Breast epithelium (tissue), 4 donors: ENCODE results near the gene ACSM5. TPM values are rescaled to one million over a fixed set of nuclear protein-coding genes. Genes with fewer than 3 reads are reported as not detected.
"Not testable (repeated sequence)": the region's sequence is repeated elsewhere in the genome, so short reads cannot be mapped to it uniquely, and the experiment has no call there.

Source experiments
- DNase-seq, 2 donors: peaks; one replicate each; pipeline ENCODE4 v3.0.0-alpha.2; 2019; ENCODE audit warnings: low spot score in 2 of 2
- H3K27ac ChIP-seq, 2 donors: fragments of 200-600 bp; sonication (generic) in 1 of 2; one replicate each; pipeline ENCODE4 v1.5.1; 2016 to 2019; ENCODE audit warnings: mild to moderate bottlenecking in 1 of 2
- H3K27me3 ChIP-seq, 2 donors: fragments of 200-600 bp; sonication (generic) in 1 of 2; one replicate each; pipeline versions ENCODE4 v1.5.1 to v1.6.0; 2017 to 2019; ENCODE audit warnings: control low read depth in 1 of 2, mild to moderate bottlenecking in 1 of 2
- H3K36me3 ChIP-seq: fragments of 200-600 bp; one replicate; pipeline ENCODE4 v1.5.1; 2019
- H3K4me1 ChIP-seq, 2 donors: fragments of 200-600 bp; sonication (generic); one replicate each; pipeline ENCODE4 v1.5.1; 2016 to 2019; ENCODE audit warnings: control low read depth in 1 of 2
- H3K4me3 ChIP-seq, 3 donors: fragments of 200-600 bp; sonication (generic); 1 replicate in 2 of 3; 2 replicates in 1 of 3; pipeline ENCODE4 v1.5.1; 2016 to 2019; ENCODE audit warnings: mild to moderate bottlenecking in 3 of 3, moderate library complexity in 2 of 3
- H3K9me3 ChIP-seq, 2 donors: fragments of 200-600 bp; sonication (generic) in 1 of 2; one replicate each; pipeline ENCODE4 v1.5.1; 2016 to 2019; ENCODE audit warnings: control low read depth in 1 of 2
- CTCF ChIP-seq, 3 donors: fragments of 450-650 bp; IDR thresholded peaks; one replicate each; pipeline ENCODE4 v1.5.1; 2016 to 2017; ENCODE audit warnings: antibody characterized with exemption in 3 of 3, mild to moderate bottlenecking in 3 of 3, moderate library complexity in 3 of 3
- POLR2A ChIP-seq: fragments of 450-650 bp; IDR thresholded peaks from one replicate; pipeline ENCODE4 v1.6.1; 2016; ENCODE audit warnings: antibody characterized with exemption, mild to moderate bottlenecking, moderate library complexity
- POLR2AphosphoS5 ChIP-seq, 3 donors: sonication (generic); formaldehyde crosslinking; IDR thresholded peaks; one replicate each; pipeline ENCODE4 v1.6.1; 2017; ENCODE audit warnings: antibody characterized with exemption in 3 of 3
- intact Hi-C: fragments of 100-400 bp; cut with DNase I; formaldehyde crosslinking; loops from one replicate; pipeline ENCODE4 v1.15.1; 2023; ENCODE audit warnings: low total_unique reads
- total RNA-seq, 3 donors: library from RNA; depleted of rRNA; stranded (reverse); fragments of >200 nt; gene quantifications; one replicate each; pipeline ENCODE4 v1.1.0, GENCODE V29; 2016

Gene ACSM5
- total RNA-seq, 3 donors from 2014 or later = 4.5 to 61.0 (median 8.8) TPM

- Histone ChIP-seq H3K9me3 (no peaks in the 10 kb centered on the region), H3K27me3 (no peaks in the 10 kb centered on the region), H3K4me3 (no peak overlapping the region), H3K36me3 (no peaks in the 10 kb centered on the region), H3K27ac (no peak overlapping the region), H3K4me1 (no peaks in the 10 kb centered on the region)
- no peak for TF ChIP-seq POLR2AphosphoS5 (IDR thresholded peaks at IDR 0.05)
- intact Hi-C loops = no loop called here
- DNase-seq = no peak
Measured at GRCh38 chr16:20415541-20415940, 6.2 kb downstream of the ACSM5 start.

DNA sequence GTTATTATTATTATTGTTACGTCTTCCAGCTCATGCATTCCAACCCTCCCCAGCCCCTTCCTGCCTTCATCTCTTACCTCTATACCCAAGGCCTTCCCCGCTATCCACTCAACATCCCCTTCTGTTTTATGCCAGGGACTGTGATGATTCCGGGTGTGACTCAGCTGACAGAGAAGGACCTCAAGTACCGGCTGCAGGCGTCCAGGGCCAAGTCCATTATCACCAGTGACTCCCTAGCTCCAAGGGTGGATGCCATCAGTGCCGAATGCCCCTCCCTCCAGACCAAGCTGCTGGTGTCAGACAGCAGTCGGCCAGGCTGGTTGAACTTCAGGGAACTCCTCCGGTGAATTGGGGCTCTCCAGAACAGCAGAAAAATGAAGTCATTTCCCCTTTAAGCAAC, 9.8 kb downstream of the ACSM5 start:
- H3K4me3 ChIP-seq, H3K9me3 ChIP-seq, H3K36me3 ChIP-seq, H3K27me3 ChIP-seq, intact Hi-C loops, H3K27ac ChIP-seq, H3K4me1 ChIP-seq, DNase-seq: not testable (repeated sequence)

DNA sequence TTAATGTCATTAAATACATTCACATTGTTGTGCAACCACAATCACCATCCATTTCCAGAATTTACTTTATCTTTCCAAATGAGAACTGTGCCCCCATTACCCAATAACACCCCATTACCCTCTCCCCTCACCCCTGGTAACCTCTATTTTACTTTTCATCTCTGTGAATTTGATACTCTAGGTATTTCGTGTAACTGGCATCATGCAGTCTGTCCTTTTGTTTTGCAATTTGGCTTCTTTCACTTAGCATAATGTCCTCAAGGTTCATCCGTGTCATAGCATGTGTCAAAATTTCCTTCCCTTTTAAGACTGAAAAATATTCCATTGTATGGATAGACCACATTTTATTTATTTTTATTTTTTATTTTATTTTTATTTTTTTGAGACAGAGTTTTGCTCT, 12.4 kb downstream of the ACSM5 start:
- H3K27ac ChIP-seq, H3K36me3 ChIP-seq, intact Hi-C loops, H3K4me1 ChIP-seq, DNase-seq, H3K9me3 ChIP-seq, H3K4me3 ChIP-seq, H3K27me3 ChIP-seq: not testable (repeated sequence)

GRCh38 chr16:20423772-20424128, 14.4 kb downstream of the ACSM5 start:
- intact Hi-C loops = not testable (repeated sequence)

GRCh38 chr16:20424129-20424866, 15.0 kb downstream of the ACSM5 start:
- DNase-seq = no peak

More at GRCh38 chr16:20423772-20424128, 14.4 kb downstream of the ACSM5 start:
- DNase-seq, H3K4me3 ChIP-seq, H3K27ac ChIP-seq, H3K27me3 ChIP-seq, H3K36me3 ChIP-seq, H3K4me1 ChIP-seq, H3K9me3 ChIP-seq: not testable (repeated sequence)

GRCh38 chr16:20427401-20427797, 18.1 kb downstream of the ACSM5 start:
- H3K4me1 ChIP-seq, DNase-seq, H3K36me3 ChIP-seq, intact Hi-C loops, H3K27me3 ChIP-seq, H3K27ac ChIP-seq, H3K4me3 ChIP-seq, H3K9me3 ChIP-seq: not testable (repeated sequence)

More at GRCh38 chr16:20424129-20424866, 15.0 kb downstream of the ACSM5 start:
- intact Hi-C loops = no loop called here
- no peaks in the 10 kb centered on the region for H3K36me3 ChIP-seq
- no peaks in the 10 kb centered on the region for H3K9me3 ChIP-seq
- H3K4me1 ChIP-seq = no peaks in the 10 kb centered on the region
- H3K27me3 ChIP-seq = no peaks in the 10 kb centered on the region
- no peak overlapping the region for H3K27ac ChIP-seq
- no peak for TF ChIP-seq POLR2AphosphoS5 (IDR thresholded peaks at IDR 0.05)
- TF ChIP-seq POLR2A = no peak
- TF ChIP-seq CTCF (IDR thresholded peaks at IDR 0.05) = no peak
- H3K4me3 ChIP-seq = no peak overlapping the region

DNA sequence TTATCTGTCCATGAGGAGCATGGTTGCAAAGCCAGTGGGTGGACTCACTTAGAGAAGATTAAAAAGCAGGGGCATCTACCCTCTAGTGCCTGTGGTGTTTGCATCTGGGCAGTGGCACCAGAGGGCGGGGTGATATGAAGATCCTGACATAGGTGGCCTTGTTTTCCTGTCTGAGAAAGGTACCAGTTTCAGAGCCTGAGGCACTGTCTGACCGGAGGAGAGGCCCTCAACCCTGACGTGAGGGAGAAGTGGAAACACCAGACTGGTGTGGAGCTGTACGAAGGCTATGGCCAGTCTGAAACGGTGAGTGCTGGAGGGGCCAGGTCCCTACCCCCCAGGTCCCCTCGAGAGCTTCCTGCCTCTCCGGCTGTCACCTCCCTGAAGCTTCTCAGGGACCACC, 20.2 kb downstream of the ACSM5 start:
- H3K9me3 ChIP-seq, DNase-seq, H3K27me3 ChIP-seq, H3K27ac ChIP-seq, intact Hi-C loops, H3K36me3 ChIP-seq, H3K4me1 ChIP-seq, H3K4me3 ChIP-seq: not testable (repeated sequence)

DNA sequence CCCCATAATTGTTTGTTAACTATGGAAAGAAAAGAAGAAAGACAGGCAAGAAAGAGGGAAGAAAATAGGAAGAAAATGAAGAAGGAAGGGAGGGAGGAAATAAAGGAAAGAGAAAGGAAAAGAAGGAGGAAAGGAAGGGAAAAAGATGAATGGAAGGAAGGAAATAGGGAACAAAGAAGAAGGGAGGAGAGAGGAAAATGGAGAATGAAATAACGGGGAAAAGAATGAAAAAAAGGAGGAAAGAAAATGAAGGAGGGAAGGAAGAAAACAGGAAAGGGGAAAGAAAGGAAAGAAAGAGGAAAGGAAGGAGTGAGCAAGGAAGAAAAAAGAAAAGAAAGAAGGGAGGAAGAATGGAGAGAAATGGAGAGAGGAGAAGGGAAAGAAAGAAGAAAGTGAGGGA, 21.1 kb downstream of the ACSM5 start:
- H3K36me3 ChIP-seq, H3K9me3 ChIP-seq, H3K27ac ChIP-seq, H3K4me3 ChIP-seq, DNase-seq, H3K4me1 ChIP-seq, intact Hi-C loops, H3K27me3 ChIP-seq: not testable (repeated sequence)

DNA sequence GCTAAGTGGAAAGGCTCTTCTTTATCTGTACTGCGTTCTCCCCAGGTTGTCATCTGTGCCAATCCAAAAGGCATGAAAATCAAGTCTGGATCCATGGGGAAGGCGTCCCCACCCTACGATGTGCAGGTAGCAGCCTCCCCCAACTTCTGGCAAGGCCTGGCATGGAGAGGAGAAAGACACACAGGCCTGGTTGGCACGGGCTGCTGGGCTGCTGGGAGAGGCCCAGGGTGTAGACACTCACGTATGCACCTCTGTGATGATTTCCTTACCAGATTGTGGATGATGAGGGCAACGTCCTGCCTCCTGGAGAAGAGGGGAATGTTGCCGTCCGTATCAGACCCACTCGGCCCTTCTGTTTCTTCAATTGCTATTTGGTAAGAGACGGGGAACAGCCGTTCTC, 21.6 kb downstream of the ACSM5 start:
- no peak for TF ChIP-seq CTCF (IDR thresholded peaks at IDR 0.05)
- no peak for TF ChIP-seq POLR2AphosphoS5 (IDR thresholded peaks at IDR 0.05)
- TF ChIP-seq POLR2A = no peak
- no peaks in the 10 kb centered on the region for H3K27me3 ChIP-seq
- intact Hi-C loops = no loop called here
- no peaks in the 10 kb centered on the region for H3K4me1 ChIP-seq
- no peak overlapping the region for H3K4me3 ChIP-seq
- H3K36me3 ChIP-seq = no peaks in the 10 kb centered on the region
- DNase-seq = no peak
- H3K9me3 ChIP-seq = no peaks in the 10 kb centered on the region
- H3K27ac ChIP-seq = no peak overlapping the region

GRCh38 chr16:20438950-20439349, 29.6 kb downstream of the ACSM5 start:
- DNase-seq, intact Hi-C loops, H3K36me3 ChIP-seq, H3K9me3 ChIP-seq, H3K4me1 ChIP-seq, H3K27me3 ChIP-seq, H3K4me3 ChIP-seq: not testable (repeated sequence)
- H3K27ac ChIP-seq = peak overlapping the region in 1 of 2 donors; percentile 63
